ENCODE data around the gene RFNG. TPM values are rescaled to one million over a fixed set of nuclear protein-coding genes. Genes with fewer than 3 reads are reported as not detected.

Gene RFNG
- total RNA-seq, 1 experiment from 2014 or later = 52.0 TPM

- no peak overlapping the region for H2AFZ ChIP-seq (ENCODE audit: low read depth, low read length, poor library complexity, severe bottlenecking)
- ChIA-PET POLR2A (interaction anchor here (1.4 kb wide), 1 partner anchor 16 kb away, joined by 4 read pairs; the partner anchor contains the start of gene FASN), RAD21 (ENCODE audit: low non-redundant PET in 1 of 2, low total read pairs in 2 of 2, uncharacterized antibody in 2 of 2, unreplicated experiment in 2 of 2) (no interaction called here), CTCF (no interaction called here)
- no peaks in the 10 kb centered on the region for H3K9me3 ChIP-seq (ENCODE audit: control insufficient read depth in 1 of 2, insufficient read depth in 1 of 2, low read depth in 1 of 2, low read length in 2 of 2)
- DNase-seq (ENCODE audit: low read depth, low spot score) = no peak
- no peak overlapping the region for H3K4me2 ChIP-seq (ENCODE audit: low read length)
- BruUV-seq (replicated peaks) = no TSS peak
- H3K4me3 ChIP-seq (replicated peaks in 1 of 2; ENCODE audit: low read depth in 1 of 2, low read length in 2 of 2) = no peak overlapping the region
- H3K9me2 ChIP-seq (ENCODE audit: insufficient read depth) = no peaks in the 10 kb centered on the region
- TF ChIP-seq, protein P1, sequence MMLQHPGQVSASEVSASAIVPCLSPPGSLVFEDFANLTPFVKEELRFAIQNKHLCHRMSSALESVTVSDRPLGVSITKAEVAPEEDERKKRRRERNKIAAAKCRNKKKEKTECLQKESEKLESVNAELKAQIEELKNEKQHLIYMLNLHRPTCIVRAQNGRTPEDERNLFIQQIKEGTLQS (IDR thresholded peaks at IDR 0.05) = no peak
- TF ChIP-seq JUND (IDR thresholded peaks at IDR 0.05) (no peak), SRF (IDR thresholded peaks at IDR 0.05; ENCODE audit: low read depth) (no peak), ZNF274 (IDR thresholded peaks at IDR 0.05; ENCODE audit: low read depth, low read length) (no peak), ELF1 (IDR thresholded peaks at IDR 0.05; ENCODE audit: borderline replicate concordance, low read depth) (no peak)
- TF ChIP-seq, protein P2, sequence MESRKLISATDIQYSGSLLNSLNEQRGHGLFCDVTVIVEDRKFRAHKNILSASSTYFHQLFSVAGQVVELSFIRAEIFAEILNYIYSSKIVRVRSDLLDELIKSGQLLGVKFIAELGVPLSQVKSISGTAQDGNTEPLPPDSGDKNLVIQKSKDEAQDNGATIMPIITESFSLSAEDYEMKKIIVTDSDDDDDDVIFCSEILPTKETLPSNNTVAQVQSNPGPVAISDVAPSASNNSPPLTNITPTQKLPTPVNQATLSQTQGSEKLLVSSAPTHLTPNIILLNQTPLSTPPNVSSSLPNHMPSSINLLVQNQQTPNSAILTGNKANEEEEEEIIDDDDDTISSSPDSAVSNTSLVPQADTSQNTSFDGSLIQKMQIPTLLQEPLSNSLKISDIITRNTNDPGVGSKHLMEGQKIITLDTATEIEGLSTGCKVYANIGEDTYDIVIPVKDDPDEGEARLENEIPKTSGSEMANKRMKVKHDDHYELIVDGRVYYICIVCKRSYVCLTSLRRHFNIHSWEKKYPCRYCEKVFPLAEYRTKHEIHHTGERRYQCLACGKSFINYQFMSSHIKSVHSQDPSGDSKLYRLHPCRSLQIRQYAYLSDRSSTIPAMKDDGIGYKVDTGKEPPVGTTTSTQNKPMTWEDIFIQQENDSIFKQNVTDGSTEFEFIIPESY (IDR thresholded peaks at IDR 0.05; ENCODE audit: extremely low read depth, insufficient replicate concordance, low read length) = no peak
- TF ChIP-seq, protein P3, sequence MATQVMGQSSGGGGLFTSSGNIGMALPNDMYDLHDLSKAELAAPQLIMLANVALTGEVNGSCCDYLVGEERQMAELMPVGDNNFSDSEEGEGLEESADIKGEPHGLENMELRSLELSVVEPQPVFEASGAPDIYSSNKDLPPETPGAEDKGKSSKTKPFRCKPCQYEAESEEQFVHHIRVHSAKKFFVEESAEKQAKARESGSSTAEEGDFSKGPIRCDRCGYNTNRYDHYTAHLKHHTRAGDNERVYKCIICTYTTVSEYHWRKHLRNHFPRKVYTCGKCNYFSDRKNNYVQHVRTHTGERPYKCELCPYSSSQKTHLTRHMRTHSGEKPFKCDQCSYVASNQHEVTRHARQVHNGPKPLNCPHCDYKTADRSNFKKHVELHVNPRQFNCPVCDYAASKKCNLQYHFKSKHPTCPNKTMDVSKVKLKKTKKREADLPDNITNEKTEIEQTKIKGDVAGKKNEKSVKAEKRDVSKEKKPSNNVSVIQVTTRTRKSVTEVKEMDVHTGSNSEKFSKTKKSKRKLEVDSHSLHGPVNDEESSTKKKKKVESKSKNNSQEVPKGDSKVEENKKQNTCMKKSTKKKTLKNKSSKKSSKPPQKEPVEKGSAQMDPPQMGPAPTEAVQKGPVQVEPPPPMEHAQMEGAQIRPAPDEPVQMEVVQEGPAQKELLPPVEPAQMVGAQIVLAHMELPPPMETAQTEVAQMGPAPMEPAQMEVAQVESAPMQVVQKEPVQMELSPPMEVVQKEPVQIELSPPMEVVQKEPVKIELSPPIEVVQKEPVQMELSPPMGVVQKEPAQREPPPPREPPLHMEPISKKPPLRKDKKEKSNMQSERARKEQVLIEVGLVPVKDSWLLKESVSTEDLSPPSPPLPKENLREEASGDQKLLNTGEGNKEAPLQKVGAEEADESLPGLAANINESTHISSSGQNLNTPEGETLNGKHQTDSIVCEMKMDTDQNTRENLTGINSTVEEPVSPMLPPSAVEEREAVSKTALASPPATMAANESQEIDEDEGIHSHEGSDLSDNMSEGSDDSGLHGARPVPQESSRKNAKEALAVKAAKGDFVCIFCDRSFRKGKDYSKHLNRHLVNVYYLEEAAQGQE (IDR thresholded peaks at IDR 0.05; ENCODE audit: low read depth) = no peak
- no peak overlapping the region for H3K27ac ChIP-seq (ENCODE audit: low read depth, low read length)
- H3K36me3 ChIP-seq (ENCODE audit: control insufficient read depth in 1 of 2, insufficient read depth in 2 of 2, low read length in 2 of 2) = peaks cover 62 to 77% of the 10 kb centered on the region in 2 experiments
- peaks cover 18% of the 10 kb centered on the region; the same call in 1 of the 2 replicates for H3K79me2 ChIP-seq (ENCODE audit: insufficient read depth, low read length)
- no peaks in the 10 kb centered on the region for H3K4me1 ChIP-seq (ENCODE audit: control insufficient read depth in 1 of 2, insufficient read depth in 2 of 2, low read length in 2 of 2)
- no peaks in the 10 kb centered on the region for H3K27me3 ChIP-seq (ENCODE audit: insufficient read depth, low read length)
- peaks cover 9% of the 10 kb centered on the region; the same call in 1 of the 2 replicates for H4K20me1 ChIP-seq (ENCODE audit: insufficient read depth)
- intact Hi-C loops (cut with micrococcal nuclease) = no loop called here
- no peak for ATAC-seq
- no peak overlapping the region for H3K9ac ChIP-seq (ENCODE audit: low read length)
Measured at GRCh38 chr17:82081966-82082365, 30.4 kb upstream of the RFNG start.
